IPS-NIHi7 (cell line): Measurements from ENCODE around the gene SRSF2.
"Not testable (repeated sequence)": the region's sequence is repeated elsewhere in the genome, so short reads cannot be mapped to it uniquely, and the experiment has no call there.

Source experiments
- DNase-seq: peaks from one replicate; pipeline ENCODE4 v3.0.0; 2012; ENCODE audit warnings: mixed read lengths; ENCODE audit errors: extremely low spot score

Gene SRSF2, protein sequence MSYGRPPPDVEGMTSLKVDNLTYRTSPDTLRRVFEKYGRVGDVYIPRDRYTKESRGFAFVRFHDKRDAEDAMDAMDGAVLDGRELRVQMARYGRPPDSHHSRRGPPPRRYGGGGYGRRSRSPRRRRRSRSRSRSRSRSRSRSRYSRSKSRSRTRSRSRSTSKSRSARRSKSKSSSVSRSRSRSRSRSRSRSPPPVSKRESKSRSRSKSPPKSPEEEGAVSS

DNA sequence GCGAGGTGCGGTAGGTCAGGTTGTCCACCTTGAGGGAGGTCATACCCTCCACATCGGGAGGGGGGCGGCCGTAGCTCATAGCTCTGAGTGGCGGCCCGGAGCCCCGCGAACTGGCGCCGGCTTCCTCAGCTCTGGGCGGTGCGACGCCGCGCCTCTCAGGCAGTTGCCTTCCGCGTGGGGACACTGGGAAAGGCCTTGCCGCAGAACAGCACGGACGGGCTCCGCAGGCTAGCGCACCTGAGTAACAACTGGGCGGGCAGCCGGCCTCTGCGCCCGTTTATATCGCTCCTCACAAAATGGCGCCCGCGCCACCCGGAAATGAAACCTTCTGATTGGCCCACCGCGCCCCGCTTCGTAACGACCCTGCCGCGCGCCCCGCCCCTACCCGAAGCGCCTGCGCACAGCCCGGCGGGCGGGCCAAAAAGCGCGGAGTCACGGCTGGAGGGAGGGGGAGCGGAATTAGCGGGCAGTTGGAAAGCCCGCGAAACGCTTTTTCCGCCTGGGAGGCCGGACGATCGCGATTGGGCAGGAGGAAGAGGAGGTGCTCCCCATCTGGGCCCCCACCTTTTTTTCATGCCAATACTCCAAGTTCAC lies at the start of gene SRSF2:
Gene SRSF2, minus strand, starts transcription at position 250 of the 594 bp plus-strand sequence. Its CDS starts 171 bp downstream, at position 79.
- DNase-seq: peak; percentile 95

DNA sequence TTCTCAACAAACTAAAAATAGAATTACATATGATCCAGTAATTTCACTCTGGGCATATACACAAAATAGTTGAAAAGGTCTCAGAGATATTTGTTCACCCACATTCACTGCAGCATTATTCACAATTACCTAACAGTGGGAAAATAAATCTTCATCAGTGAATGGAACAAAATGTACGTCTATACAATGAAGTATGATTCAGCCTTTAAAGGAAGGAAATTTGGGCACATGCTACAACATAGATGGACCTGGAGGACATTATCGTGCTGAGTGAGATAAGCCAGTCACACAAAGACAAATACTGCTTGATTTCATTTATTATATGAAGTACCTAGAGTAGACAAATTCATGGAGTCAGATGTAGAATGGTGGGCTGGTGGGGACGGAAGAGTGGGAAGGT lies 47.8 kb upstream of the SRSF2 start:
- no peak for DNase-seq

DNA sequence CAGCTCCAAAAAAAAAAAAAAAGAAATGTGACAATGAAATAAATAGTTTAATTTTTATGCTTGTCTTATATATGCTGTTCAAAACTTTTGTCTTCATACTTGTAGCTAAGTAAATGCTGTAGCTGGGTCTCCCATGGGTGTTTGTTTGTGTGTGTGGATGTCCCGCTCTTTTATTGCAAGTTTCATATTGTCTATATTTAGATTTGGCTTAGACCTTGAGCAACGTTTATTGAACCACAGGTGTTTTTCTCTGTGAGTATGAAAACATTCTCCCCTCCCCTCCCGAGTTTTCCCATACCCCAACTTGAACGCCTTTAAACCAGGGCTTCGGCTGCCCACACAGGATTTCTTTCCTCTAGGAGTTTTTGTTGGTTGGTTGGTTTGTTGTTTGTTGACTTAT lies 46.0 kb upstream of the SRSF2 start:
- no peak for DNase-seq

- peak; percentile 28 for DNase-seq
These were observed 44.2 kb upstream of the SRSF2 start for GRCh38 chr17:76781056-76781982.

DNA sequence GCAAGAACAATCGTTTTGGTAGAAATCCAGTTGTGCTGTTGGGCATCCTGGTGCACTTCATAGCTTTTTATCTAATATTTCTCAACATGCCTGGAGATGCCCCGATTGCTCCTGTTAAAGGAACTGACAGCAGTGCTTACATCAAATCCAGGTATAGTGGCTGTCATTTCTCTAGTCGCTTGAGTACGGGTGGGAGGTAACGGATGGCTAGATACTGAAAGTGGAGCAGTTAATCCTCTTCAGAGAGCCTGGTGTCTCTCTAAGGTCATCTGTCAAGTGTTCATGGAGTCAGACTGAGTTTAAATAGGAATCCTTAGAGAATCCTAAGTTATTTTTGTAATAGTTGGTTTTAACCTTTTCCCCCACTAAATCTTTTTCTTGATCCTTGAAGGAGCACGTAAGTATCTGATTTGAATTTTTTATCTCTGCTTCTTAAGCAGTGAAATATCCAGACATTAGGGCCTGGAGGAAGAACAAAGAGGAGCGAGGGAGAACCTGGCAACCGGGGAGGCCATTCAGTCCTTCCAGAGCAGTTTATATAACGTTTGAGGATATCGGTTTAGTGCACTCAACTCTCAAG lies 38.0 kb upstream of the SRSF2 start:
- DNase-seq: no peak

DNA sequence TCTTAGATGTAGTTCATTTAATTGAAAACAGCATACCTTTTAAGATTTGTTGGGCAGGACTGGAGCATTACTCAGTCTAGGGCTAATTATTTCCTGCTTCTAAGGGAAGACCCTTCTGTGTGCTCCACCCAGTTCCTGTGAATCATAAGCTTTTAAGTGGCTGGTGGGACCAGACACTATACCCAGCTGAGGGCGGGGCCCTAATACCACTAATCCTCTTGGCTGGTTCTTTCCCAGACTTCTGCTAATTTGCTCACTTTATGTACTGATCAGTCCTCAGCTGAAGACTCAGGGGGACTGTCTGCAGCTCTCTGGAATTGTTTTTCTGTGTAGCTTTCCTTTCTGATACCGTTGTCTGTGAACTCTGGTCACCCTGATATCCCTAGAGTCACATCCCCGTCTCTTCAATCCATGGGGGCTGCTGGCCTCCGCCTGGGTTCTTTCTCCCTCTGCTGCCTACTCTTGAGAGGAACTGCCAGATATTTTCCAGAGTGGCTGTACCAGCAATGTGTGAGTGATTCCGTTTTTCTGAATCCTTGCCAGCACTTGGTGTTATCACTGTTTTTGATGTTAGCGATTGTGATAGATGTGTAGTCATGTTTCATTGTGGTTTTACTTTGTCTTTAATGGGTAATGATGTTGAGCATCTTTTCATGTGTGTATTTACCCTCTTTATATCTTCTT lies 35.9 kb upstream of the SRSF2 start:
- peak; percentile 21 for DNase-seq

- no peak for DNase-seq
These were observed 21.4 kb upstream of the SRSF2 start for GRCh38 chr17:76758570-76758969.

DNA sequence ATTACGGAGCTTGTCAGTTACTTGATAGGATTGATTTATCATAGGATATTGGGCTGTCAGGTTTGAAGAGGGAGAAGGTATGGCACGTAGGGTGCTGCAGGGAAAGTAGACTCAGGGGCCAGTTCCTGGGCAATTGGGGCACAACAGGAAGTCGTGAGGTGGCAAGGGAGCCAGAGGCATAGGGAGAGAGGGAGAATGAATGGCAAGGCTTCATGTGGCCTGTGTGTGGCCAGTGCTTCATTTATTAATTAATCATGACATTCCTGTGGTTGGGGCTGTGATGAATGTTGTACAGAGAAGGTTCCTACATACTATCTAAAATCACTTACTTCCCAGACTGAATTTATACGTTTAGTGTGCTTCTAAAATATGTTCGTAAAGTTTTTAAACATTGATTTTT lies 20.1 kb upstream of the SRSF2 start:
- no peak for DNase-seq

DNA sequence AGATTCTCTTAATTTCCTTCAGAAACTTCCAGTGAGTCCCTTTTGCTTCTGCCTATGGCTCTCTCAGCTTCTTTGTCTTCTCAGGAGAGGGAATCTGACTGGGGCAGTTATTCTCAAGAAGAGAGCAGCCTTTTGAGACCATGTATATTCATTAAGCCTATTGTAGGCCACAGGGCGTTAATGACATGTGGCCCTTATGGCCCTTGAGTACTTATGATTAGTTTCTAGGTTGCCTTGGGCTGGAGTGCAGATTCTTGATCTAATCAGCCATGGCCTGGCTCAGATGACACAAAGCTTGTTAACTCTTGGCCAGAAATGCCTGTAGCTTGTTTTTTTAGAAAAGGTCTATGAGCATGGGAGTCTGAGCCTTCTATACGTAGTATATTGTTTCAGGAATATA lies 18.2 kb upstream of the SRSF2 start:
- DNase-seq: no peak

DNA sequence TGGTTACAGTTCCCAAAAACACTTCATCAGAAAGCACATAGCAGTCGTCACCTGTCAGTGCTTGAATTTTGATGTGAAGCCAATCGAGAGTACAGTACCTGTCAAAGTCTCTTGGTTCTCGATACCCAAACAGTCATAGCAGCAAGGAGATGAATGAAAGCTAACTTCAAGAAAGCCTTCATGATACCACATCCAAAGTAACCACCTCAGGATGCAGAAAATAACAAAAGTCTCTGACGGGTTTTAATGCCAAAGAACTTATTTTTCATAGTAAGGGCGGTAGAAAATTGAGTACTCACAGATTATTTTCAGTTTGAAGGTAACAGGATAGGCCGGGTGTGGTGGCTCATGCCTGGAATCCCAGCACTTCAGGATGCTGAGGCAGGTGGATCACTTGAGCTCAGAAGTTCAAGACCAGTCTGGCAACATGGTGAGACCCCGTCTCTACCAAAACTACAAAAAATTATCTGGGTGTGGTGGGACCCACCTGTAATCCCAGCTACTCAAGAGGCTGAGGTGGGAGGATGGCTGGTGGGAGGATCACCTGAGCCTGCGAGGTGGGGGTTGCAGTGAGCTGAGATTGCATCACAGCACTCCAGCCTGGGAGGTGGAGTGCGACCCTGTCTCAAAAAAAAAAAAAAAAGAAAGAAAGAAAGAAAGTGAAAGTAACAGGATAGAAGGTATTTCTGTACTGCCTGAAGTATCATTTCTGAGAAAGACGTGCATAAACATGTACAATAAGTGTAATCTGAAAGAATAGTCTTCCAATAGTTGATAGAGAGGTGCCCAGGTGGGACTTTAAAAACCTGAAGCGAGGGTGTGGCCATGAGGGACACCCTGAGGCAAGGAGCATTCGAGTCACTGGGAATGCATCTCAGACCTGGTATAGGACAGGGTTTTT lies 16.2 kb upstream of the SRSF2 start:
- DNase-seq: no peak

GRCh38 chr17:76752006-76752405 lies 14.9 kb upstream of the SRSF2 start:
- no peak for DNase-seq

DNA sequence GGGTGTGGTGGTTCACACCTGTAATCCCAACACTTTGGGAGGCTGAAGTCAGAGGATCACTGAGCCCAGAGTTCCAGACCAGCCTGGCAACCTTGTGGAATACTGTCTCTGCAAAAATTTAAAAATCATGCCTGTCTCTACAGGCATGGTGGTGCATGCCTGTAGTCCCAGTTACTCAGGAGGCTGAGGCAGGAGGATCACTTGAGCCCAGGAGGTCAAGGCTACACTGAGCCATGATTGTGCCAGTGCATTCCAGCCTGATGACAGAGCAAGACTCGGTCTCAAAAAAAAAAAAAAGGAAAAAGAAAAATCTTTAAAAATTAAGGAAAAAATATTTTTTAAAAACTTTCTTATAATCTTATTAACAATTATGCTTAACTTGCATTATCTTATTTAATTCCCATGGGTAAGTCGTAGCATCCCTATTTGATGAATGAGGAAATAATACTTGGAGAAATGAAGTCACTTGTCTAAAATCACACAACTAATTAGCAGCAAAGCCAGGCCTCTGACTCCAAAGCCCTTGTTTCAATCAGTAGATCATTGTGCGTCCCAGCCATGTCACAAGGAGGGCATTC lies 14.4 kb upstream of the SRSF2 start:
- no peak for DNase-seq

- no peak for DNase-seq
These were observed 11.5 kb upstream of the SRSF2 start for GRCh38 chr17:76748657-76749056.

GRCh38 chr17:76747716-76748363 lies 10.7 kb upstream of the SRSF2 start:
- no peak for DNase-seq

- not testable (repeated sequence) for DNase-seq
These were observed 8.7 kb upstream of the SRSF2 start for GRCh38 chr17:76745785-76746184.

- DNase-seq: no peak
These were observed 7.6 kb upstream of the SRSF2 start for GRCh38 chr17:76744747-76745146.

DNA sequence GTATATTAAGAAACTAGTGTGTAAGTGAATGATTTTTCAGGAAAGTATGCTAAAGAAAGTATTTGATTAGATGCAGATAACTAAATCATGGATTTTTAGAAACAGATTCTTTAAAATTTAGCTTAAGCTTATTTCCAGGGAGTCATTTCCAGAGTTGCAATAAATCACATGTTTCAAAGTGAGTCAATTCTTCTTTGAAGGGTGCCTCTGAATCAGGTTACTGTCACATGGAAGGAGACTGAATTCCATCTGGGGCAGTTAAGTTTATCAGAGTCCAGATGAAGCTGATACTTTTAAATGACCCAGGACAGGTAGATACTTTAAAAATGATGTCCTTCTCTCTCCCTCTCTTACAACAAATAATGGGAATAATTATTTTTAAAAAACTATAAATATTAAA lies 5.8 kb upstream of the SRSF2 start:
- DNase-seq: no peak

DNA sequence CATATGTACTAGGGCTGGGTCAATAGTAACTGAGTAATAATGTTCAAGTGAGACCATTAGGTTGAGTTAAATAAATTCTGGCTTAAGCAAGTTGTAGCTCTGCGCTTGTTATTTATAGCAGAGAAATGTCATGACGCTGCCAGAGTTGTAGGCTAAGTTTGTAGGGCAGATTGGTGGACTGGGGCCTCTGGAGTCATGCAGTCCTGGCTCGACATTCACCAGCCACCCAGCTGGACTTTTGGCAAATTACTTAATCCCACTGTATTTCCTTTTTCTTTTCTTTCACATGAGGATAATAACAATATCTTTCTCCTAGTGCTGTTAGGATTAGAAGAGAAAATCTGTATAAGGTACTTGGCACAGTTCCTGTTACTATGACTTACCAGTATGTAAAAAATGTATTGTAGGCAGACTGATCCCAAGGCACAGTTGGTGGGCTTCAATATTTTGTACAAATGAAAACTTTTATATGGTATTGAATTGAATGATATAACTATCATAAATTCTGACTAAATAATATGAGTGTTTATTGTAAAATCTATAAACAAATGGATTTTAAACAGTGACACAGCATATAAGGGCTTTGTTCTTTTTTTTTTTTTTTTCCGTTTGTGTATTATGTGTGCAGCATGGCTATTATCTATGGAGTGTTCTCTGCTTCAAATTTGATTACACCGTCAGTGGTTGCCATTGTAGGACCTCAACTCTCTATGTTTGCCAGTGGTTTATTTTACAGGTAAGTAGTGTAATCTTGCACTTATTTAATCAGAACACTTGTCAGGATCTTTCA lies 3.4 kb upstream of the SRSF2 start:
- no peak for DNase-seq

- not testable (repeated sequence) for DNase-seq
These were observed 2.5 kb upstream of the SRSF2 start for GRCh38 chr17:76739568-76740115.
